Measurements from ENCODE around the gene RBM39. TPM values are rescaled to one million over a fixed set of nuclear protein-coding genes. Genes with fewer than 3 reads are reported as not detected.

Gene RBM39
- total and polyA plus RNA-seq, 2 experiments from 2014 or later: 259 to 413 TPM

GRCh38 chr20:35739294-35740163, 2.5 kb downstream of the RBM39 start (continued):
- TF ChIP-seq ZNF462 (CRISPR knock-in tag; IDR thresholded peaks at IDR 0.05): no peak

- Mint-ChIP-seq H3K4me3 (peak overlapping the region; percentile 48; the same call in 2 of the 3 replicates), H3K27me3 (ENCODE audit: insufficient read depth, low read depth, poor library complexity) (peaks cover 24% of the 10 kb centered on the region), H3K4me1 (peaks cover 28% of the 10 kb centered on the region), H3K36me3 (ENCODE audit: low read depth) (peaks cover 82% of the 10 kb centered on the region), H3K27ac (peak overlapping the region; percentile 11; the same call in 1 of the 2 replicates), H3K9me3 (peaks cover 4% of the 10 kb centered on the region; the same call in 1 of the 3 replicates)
- no peak for TF ChIP-seq CTCF (conservative IDR thresholded peaks at IDR 0.05; ENCODE audit: low read depth in 2 of 2)
- TF ChIP-seq NANOG (IDR thresholded peaks at IDR 0.05; ENCODE audit: borderline replicate concordance): no peak
- TF ChIP-seq ZNF114 (CRISPR knock-in tag; IDR thresholded peaks at IDR 0.05): no peak
- no peak for TF ChIP-seq JUNB (IDR thresholded peaks at IDR 0.05; ENCODE audit: unreplicated experiment)
- no peak for TF ChIP-seq POLR2AphosphoS5 (IDR thresholded peaks at IDR 0.05; ENCODE audit: low read depth)
- H3K4me2 ChIP-seq: no peak overlapping the region
- ATAC-seq (no peak), DNase-seq (ENCODE audit: low spot score) (no peak)
- H2AFZ ChIP-seq: no peak overlapping the region
- no peak overlapping the region for H3K4me3 ChIP-seq
- peaks cover 84% of the 10 kb centered on the region for H3K79me2 ChIP-seq (replicated peaks; ENCODE audit: insufficient read depth)
- peaks cover 63% of the 10 kb centered on the region for H3K36me3 ChIP-seq (ENCODE audit: insufficient read depth)
- H3K27ac ChIP-seq (ENCODE audit: low read depth): peak overlapping the region; percentile 28; the same call in 1 of the 2 replicates
- H4K20me1 ChIP-seq (replicated peaks; ENCODE audit: insufficient read depth): peaks cover 72% of the 10 kb centered on the region
- peaks cover 17% of the 10 kb centered on the region for H3K4me1 ChIP-seq (ENCODE audit: insufficient read depth)
- no peaks in the 10 kb centered on the region for H3K9me2 ChIP-seq (ENCODE audit: insufficient read depth)
- H3K27me3 ChIP-seq (ENCODE audit: insufficient read depth): no peaks in the 10 kb centered on the region
- H3F3A ChIP-seq (replicated peaks; ENCODE audit: low read depth): peaks cover 13% of the 10 kb centered on the region; the same call in 1 of the 2 replicates
Observed at GRCh38 chr20:35738410-35739179, 3.5 kb downstream of the RBM39 start.

Measured in GM23338 (cell line).